ENCODE measurements around the gene PKDCC. TPM values are rescaled to one million over a fixed set of nuclear protein-coding genes. Genes with fewer than 3 reads are reported as not detected.

Gene PKDCC
- total and polyA plus RNA-seq, 2 of the 13 experiments (the other 11 are each of a cell fraction or from before 2014, with no cell fraction given), result 52.6 to 58.8 TPM

DNA sequence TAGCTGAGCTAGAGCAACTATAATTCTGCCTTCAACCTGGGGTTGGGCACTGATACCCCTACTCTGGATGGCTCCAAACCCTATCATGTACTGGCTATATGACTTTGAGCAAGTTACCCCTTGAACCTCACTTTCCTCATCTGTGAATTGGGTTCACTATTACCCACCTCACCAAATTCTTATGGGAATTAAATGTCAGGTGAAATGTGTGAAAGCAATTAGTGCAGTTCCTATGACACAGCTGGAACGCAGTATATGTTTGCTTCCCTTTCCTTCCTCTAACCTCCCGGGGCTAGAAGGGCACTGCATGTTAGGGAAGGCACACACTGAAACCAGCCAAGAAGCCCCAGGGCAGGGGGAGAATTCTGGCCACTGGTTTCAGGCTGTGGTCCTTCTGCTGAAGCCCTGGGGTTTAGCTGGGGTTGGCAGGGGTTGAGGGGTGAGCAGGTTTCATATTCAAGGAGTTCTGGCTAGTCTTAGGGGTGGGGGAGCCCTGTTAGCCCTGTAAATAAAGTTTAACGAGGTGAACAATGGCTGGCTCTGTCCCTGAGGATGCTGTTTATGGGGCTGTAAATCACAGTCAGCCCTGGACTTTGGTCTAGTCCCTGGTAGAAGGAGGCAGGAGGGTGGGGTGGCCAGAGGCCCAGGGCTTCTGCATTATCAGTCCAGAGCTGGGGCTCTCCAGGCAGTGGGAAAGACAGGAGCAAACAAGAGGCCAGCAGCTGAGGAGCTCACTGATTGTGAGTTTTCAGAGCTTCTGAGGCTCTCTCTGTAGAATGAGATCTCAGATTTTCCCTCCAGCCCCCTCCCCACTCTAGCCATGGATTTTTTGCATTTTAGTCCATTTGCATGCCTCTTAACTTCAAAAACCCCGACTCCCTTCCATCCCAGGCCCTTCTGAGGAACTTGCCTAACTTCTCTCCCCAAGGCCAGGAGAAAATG is 8.0 kb downstream of the PKDCC start (continued):
- TF ChIP-seq ZNF17 (CRISPR knock-in tag; IDR thresholded peaks at IDR 0.05) (no peak), ZFAT (CRISPR knock-in tag; conservative IDR thresholded peaks at IDR 0.05) (no peak), ZNF768 (CRISPR knock-in tag; IDR thresholded peaks at IDR 0.05) (no peak), ZNF557 (CRISPR knock-in tag; IDR thresholded peaks at IDR 0.05) (0 out of 2 replicates have a peak, but pooled peaks have one; percentile 21), IKZF1 (IDR thresholded peaks at IDR 0.05) (no peak)
- TF ChIP-seq, protein P1, sequence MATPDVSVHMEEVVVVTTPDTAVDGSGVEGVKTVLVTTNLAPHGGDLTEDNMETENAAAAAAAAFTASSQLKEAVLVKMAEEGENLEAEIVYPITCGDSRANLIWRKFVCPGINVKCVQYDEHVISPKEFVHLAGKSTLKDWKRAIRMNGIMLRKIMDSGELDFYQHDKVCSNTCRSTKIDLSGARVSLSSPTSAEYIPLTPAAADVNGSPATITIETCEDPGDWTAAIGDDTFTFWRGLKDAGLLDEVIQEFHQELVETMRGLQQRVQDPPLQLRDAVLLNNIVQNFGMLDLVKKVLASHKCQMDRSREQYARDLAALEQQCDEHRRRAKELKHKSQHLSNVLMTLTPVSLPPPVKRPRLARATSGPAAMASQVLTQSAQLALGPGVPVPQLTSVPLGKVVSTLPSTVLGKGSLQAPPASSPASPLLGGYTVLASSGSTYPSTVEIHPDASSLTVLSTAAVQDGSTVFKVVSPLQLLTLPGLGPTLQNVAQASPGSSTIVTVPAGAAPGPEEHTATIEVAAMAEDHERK (CRISPR knock-in tag; IDR thresholded peaks at IDR 0.05; ENCODE audit: low read depth), result no peak
- TF ChIP-seq, protein P2, sequence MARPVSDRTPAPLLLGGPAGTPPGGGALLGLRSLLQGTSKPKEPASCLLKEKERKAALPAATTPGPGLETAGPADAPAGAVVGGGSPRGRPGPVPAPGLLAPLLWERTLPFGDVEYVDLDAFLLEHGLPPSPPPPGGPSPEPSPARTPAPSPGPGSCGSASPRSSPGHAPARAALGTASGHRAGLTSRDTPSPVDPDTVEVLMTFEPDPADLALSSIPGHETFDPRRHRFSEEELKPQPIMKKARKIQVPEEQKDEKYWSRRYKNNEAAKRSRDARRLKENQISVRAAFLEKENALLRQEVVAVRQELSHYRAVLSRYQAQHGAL (CRISPR knock-in tag; IDR thresholded peaks at IDR 0.05; ENCODE audit: not compliant biosample characterization), result no peak
- TF ChIP-seq, protein P3, sequence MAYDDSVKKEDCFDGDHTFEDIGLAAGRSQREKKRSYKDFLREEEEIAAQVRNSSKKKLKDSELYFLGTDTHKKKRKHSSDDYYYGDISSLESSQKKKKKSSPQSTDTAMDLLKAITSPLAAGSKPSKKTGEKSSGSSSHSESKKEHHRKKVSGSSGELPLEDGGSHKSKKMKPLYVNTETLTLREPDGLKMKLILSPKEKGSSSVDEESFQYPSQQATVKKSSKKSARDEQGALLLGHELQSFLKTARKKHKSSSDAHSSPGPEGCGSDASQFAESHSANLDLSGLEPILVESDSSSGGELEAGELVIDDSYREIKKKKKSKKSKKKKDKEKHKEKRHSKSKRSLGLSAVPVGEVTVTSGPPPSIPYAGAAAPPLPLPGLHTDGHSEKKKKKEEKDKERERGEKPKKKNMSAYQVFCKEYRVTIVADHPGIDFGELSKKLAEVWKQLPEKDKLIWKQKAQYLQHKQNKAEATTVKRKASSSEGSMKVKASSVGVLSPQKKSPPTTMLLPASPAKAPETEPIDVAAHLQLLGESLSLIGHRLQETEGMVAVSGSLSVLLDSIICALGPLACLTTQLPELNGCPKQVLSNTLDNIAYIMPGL (CRISPR knock-in tag; IDR thresholded peaks at IDR 0.05; ENCODE audit: borderline replicate concordance in 1 of 2, low read depth in 1 of 2), result peak in 1 of 2 experiments; percentile 51; a peak in 2 of 4 replicates
- TF ChIP-seq, protein P4, sequence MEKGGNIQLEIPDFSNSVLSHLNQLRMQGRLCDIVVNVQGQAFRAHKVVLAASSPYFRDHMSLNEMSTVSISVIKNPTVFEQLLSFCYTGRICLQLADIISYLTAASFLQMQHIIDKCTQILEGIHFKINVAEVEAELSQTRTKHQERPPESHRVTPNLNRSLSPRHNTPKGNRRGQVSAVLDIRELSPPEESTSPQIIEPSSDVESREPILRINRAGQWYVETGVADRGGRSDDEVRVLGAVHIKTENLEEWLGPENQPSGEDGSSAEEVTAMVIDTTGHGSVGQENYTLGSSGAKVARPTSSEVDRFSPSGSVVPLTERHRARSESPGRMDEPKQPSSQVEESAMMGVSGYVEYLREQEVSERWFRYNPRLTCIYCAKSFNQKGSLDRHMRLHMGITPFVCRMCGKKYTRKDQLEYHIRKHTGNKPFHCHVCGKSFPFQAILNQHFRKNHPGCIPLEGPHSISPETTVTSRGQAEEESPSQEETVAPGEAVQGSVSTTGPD (CRISPR knock-in tag; IDR thresholded peaks at IDR 0.05), result no peak
- TF ChIP-seq, protein P5, sequence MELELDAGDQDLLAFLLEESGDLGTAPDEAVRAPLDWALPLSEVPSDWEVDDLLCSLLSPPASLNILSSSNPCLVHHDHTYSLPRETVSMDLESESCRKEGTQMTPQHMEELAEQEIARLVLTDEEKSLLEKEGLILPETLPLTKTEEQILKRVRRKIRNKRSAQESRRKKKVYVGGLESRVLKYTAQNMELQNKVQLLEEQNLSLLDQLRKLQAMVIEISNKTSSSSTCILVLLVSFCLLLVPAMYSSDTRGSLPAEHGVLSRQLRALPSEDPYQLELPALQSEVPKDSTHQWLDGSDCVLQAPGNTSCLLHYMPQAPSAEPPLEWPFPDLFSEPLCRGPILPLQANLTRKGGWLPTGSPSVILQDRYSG (CRISPR knock-in tag; IDR thresholded peaks at IDR 0.05), result no peak
- TF ChIP-seq, protein P6, sequence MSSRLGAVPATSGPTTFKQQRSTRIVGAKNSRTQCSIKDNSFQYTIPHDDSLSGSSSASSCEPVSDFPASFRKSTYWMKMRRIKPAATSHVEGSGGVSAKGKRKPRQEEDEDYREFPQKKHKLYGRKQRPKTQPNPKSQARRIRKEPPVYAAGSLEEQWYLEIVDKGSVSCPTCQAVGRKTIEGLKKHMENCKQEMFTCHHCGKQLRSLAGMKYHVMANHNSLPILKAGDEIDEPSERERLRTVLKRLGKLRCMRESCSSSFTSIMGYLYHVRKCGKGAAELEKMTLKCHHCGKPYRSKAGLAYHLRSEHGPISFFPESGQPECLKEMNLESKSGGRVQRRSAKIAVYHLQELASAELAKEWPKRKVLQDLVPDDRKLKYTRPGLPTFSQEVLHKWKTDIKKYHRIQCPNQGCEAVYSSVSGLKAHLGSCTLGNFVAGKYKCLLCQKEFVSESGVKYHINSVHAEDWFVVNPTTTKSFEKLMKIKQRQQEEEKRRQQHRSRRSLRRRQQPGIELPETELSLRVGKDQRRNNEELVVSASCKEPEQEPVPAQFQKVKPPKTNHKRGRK (CRISPR knock-in tag; IDR thresholded peaks at IDR 0.05), result no peak; the same call in 1 of the 2 replicates
- TF ChIP-seq, protein P7, sequence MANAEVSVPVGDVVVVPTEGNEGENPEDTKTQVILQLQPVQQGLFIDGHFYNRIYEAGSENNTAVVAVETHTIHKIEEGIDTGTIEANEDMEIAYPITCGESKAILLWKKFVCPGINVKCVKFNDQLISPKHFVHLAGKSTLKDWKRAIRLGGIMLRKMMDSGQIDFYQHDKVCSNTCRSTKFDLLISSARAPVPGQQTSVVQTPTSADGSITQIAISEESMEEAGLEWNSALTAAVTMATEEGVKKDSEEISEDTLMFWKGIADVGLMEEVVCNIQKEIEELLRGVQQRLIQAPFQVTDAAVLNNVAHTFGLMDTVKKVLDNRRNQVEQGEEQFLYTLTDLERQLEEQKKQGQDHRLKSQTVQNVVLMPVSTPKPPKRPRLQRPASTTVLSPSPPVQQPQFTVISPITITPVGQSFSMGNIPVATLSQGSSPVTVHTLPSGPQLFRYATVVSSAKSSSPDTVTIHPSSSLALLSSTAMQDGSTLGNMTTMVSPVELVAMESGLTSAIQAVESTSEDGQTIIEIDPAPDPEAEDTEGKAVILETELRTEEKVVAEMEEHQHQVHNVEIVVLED (CRISPR knock-in tag; IDR thresholded peaks at IDR 0.05; ENCODE audit: borderline replicate concordance), result no peak; the same call in 1 of the 2 replicates
- TF ChIP-seq, protein P8, sequence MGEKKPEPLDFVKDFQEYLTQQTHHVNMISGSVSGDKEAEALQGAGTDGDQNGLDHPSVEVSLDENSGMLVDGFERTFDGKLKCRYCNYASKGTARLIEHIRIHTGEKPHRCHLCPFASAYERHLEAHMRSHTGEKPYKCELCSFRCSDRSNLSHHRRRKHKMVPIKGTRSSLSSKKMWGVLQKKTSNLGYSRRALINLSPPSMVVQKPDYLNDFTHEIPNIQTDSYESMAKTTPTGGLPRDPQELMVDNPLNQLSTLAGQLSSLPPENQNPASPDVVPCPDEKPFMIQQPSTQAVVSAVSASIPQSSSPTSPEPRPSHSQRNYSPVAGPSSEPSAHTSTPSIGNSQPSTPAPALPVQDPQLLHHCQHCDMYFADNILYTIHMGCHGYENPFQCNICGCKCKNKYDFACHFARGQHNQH (CRISPR knock-in tag; IDR thresholded peaks at IDR 0.05), result peak; percentile 95

Data from HepG2 (cell line).